Panc1 (cell line): ENCODE results near the gene RNF144A. TPM values are rescaled to one million over a fixed set of nuclear protein-coding genes. Genes with fewer than 3 reads are reported as not detected.

Experiments
- ATAC-seq: fragments of 200-7000 bp; cut with Tn5 transposase; 2 replicates; pipeline ENCODE4 v1.9.1; 2020; ENCODE audit warnings: mild to moderate bottlenecking, moderate library complexity
- BruUV-seq: library from RNA; stranded (reverse); fragments of 400-500 nt; replicated peaks from 2 replicates; lab custom pipeline; 2021; lab: Mats Ljungman, UMichigan
- CTCF ChIA-PET: fragments of 300-600 bp; sonication (Branson Sonifier 250); formaldehyde crosslinking; loops from one replicate; lab custom pipeline; 2022; ENCODE audit warnings: antibody characterized with exemption; lab: Charles Lee
- POLR2A ChIA-PET: fragments of 300-600 bp; sonication (Branson Sonifier 250); formaldehyde crosslinking; loops from one replicate; lab custom pipeline; 2022; ENCODE audit warnings: antibody characterized with exemption; lab: Charles Lee
- DNase-seq: peaks from one replicate; pipeline ENCODE4 v3.0.0-alpha.2; 2010; ENCODE audit warnings: low read depth, low spot score
- H3K27ac ChIP-seq: 2 replicates; pipeline ENCODE4 v1.5.1; 2011; ENCODE audit warnings: mild to moderate bottlenecking, low read length, inconsistent platforms
- H3K27me3 ChIP-seq: fragments of 200-500 bp; sonication (Bioruptor generic); 2 replicates; pipeline ENCODE4 v1.6.0; 2014; ENCODE audit warnings: low read length, inconsistent platforms; ENCODE audit not compliant: control insufficient read depth, insufficient read depth
- H3K36me3 ChIP-seq: fragments of 200-500 bp; sonication (Bioruptor generic); 2 replicates; pipeline ENCODE4 v1.5.1; 2014; ENCODE audit warnings: inconsistent platforms, mild to moderate bottlenecking, low read length, moderate library complexity; ENCODE audit not compliant: control insufficient read depth, insufficient read depth
- H3K4me1 ChIP-seq: 2 replicates; pipeline ENCODE4 v1.5.1; 2011; ENCODE audit warnings: inconsistent platforms, mild to moderate bottlenecking, low read length, moderate library complexity; ENCODE audit not compliant: control insufficient read depth, insufficient read depth
- H3K4me3 ChIP-seq, 2 experiments: 2 replicates each; pipeline ENCODE4 v1.5.1; 2011 to 2012; ENCODE audit warnings: low read depth in 2 of 2, low read length in 2 of 2, mild to moderate bottlenecking in 2 of 2, inconsistent platforms in 1 of 2, moderate library complexity in 1 of 2
- H3K9me3 ChIP-seq: fragments of 200-500 bp; sonication (Bioruptor generic); 2 replicates; pipeline ENCODE4 v1.5.1; 2014; ENCODE audit warnings: low read depth, mild to moderate bottlenecking, inconsistent platforms, low read length, moderate library complexity; ENCODE audit not compliant: control insufficient read depth, insufficient read depth
- POLR2AphosphoS5 ChIP-seq: IDR thresholded peaks from 2 replicates; pipeline ENCODE4 v1.6.1; 2012; ENCODE audit warnings: mild to moderate bottlenecking, low read depth, low read length, moderate library complexity
- REST ChIP-seq, 2 experiments: IDR thresholded peaks; 2 replicates each; pipeline ENCODE4 v1.6.1; 2011 to 2012; ENCODE audit warnings: low read depth in 2 of 2, control low read depth in 1 of 2, low read length in 1 of 2, mild to moderate bottlenecking in 1 of 2, moderate library complexity in 1 of 2; ENCODE audit not compliant: insufficient read depth in 1 of 2
- SIN3A ChIP-seq: IDR thresholded peaks from 2 replicates; pipeline ENCODE4 v1.6.1; 2012; ENCODE audit warnings: low read depth, mild to moderate bottlenecking, low read length, moderate library complexity, borderline replicate concordance; ENCODE audit not compliant: insufficient read depth
- TCF7L2 ChIP-seq: IDR thresholded peaks from 2 replicates; pipeline ENCODE4 v1.6.1; 2011; ENCODE audit warnings: mild to moderate bottlenecking, low read depth, low read length, inconsistent platforms
- in situ Hi-C: cut with HindIII; loops from 2 replicates; pipeline ENCODE4 v1.10.0; 2016; ENCODE audit warnings: low sequenced_read_pairs, low pct_unique_long_range_greater_than_20kb
- intact Hi-C: fragments of 100-400 bp; cut with micrococcal nuclease; formaldehyde crosslinking; loops from one replicate; pipeline ENCODE4 v1.10.0; 2022; ENCODE audit not compliant: unreplicated experiment
- total RNA-seq: library from RNA; stranded (reverse); gene quantifications from one replicate; pipeline ENCODE4 v1.2.1, GENCODE V29; 2021; ENCODE audit not compliant: unreplicated experiment
- TF ChIP-seq, protein P1 (sequence below): fragments of 450-650 bp; IDR thresholded peaks from 2 replicates; pipeline ENCODE4 v1.5.1; 2017; ENCODE audit warnings: mild to moderate bottlenecking

The RNF144A gene
- total RNA-seq, 1 experiment from 2014 or later, result 5.4 TPM

DNA sequence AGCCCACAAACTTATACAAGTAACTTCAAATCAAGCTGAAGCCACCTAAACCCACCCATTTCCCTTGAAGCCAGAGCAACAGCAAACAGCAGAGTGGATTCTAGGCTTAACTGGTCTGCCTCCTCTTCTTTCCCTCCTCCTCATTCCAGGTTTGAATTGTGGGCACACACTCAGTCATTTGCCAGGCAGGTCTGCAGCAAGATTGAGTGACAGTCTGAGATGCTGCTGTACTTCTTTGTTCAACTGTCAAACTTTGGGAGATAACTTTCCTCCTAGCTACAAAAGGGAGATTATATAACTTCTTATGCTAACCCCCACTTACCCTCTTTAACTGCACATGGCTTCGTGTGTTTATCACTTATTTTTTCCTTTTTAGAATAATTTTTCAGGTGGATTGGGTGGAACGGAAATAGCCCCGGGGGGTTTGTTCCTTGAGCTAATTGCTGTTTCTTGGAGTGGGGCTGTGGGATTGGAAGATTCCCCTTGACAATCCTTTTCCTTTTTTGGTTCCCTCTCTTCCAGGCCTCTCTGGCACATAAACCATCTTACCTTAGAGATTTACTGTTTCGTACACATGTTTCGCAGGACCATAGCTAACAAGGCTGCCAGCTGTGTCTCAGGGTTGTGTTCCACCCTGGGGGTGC lies 55.0 kb downstream of the RNF144A start:
- H3K36me3 ChIP-seq, result no peaks in the 10 kb centered on the region
- H3K27me3 ChIP-seq, result no peaks in the 10 kb centered on the region
- DNase-seq (no peak), ATAC-seq (no peak)
- BruUV-seq, result no TSS peak
- no peaks in the 10 kb centered on the region for H3K9me3 ChIP-seq
- intact Hi-C loops (no loop called here), in situ Hi-C loops (no loop called here)
- TF ChIP-seq SIN3A (no peak), POLR2AphosphoS5 (no peak), TCF7L2 (no peak), REST (IDR thresholded peaks at IDR 0.05; ENCODE audit: insufficient read depth in 1 of 2, low read depth in 2 of 2, low read length in 1 of 2) (no peak)
- TF ChIP-seq, protein P1, sequence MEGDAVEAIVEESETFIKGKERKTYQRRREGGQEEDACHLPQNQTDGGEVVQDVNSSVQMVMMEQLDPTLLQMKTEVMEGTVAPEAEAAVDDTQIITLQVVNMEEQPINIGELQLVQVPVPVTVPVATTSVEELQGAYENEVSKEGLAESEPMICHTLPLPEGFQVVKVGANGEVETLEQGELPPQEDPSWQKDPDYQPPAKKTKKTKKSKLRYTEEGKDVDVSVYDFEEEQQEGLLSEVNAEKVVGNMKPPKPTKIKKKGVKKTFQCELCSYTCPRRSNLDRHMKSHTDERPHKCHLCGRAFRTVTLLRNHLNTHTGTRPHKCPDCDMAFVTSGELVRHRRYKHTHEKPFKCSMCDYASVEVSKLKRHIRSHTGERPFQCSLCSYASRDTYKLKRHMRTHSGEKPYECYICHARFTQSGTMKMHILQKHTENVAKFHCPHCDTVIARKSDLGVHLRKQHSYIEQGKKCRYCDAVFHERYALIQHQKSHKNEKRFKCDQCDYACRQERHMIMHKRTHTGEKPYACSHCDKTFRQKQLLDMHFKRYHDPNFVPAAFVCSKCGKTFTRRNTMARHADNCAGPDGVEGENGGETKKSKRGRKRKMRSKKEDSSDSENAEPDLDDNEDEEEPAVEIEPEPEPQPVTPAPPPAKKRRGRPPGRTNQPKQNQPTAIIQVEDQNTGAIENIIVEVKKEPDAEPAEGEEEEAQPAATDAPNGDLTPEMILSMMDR, result no peak
- no peak overlapping the region for H3K4me3 ChIP-seq
- H3K27ac ChIP-seq, result no peak overlapping the region
- ChIA-PET POLR2A (no interaction called here), CTCF (no interaction called here)
- no peaks in the 10 kb centered on the region for H3K4me1 ChIP-seq

DNA sequence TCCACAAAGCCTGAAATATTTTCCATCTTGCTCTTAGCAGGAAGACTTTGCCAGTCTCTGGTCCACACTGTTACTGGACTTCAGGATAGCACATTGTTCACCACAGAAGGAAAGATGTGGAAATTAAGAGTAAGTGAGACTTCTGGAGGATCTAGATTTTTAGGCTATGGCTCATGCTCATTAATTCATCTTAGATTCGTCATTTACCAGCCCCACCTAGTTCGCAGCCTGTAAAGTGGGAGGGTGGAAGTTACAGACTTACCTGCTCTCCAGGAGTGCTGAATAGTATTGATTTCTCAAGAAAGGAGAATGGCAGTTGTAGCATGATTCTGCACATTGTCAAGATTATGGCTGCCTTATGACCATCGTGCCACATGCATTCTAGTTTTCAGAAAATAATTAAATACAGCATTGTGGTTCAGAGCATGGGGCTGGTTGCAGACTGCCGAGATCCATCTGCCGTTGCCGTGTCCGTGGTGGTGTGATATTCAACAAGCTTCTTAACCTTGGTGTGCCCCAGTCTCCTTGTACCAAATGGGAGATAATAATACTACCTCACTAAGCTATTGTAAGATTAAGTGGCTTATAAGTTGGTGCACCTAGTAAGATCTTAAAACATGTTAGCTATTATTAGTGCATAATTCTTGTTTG lies 56.8 kb downstream of the RNF144A start:
- BruUV-seq, result no TSS peak

More for the DNA sequence above, 56.8 kb downstream of the RNF144A start:
- H3K27ac ChIP-seq, result no peak overlapping the region
- TF ChIP-seq, protein P1, result no peak
- no peak for TF ChIP-seq SIN3A
- TF ChIP-seq POLR2AphosphoS5, result no peak
- TF ChIP-seq TCF7L2, result no peak
- TF ChIP-seq REST (IDR thresholded peaks at IDR 0.05; ENCODE audit: insufficient read depth in 1 of 2, low read depth in 2 of 2, low read length in 1 of 2), result no peak
- ATAC-seq (no peak), DNase-seq (no peak)
- H3K4me3 ChIP-seq, result no peak overlapping the region
- no peaks in the 10 kb centered on the region for H3K9me3 ChIP-seq
- ChIA-PET POLR2A (no interaction called here), CTCF (no interaction called here)
- in situ Hi-C loops (no loop called here), intact Hi-C loops (no loop called here)
- no peaks in the 10 kb centered on the region for H3K27me3 ChIP-seq
- H3K4me1 ChIP-seq, result no peaks in the 10 kb centered on the region
- no peaks in the 10 kb centered on the region for H3K36me3 ChIP-seq
